Dermis microvascular lymphatic vessel endothelial cell (primary cell): ENCODE results near the gene HIRA. TPM values are rescaled to one million over a fixed set of nuclear protein-coding genes. Genes with fewer than 3 reads are reported as not detected.

Experiments
- DNase-seq, 2 donors: peaks; one replicate each; pipeline versions ENCODE4 v3.0.0 to v3.0.0-alpha.2; 2010; ENCODE audit warnings: low read depth in 2 of 2
- total RNA-seq: library from RNA; depleted of rRNA; stranded (reverse); fragments of >200 nt; gene quantifications from 2 replicates; pipeline ENCODE4 v1.2.1, GENCODE V29; 2014

Gene HIRA
- total RNA-seq, 1 donor from 2014 or later, result 14.8 TPM

GRCh38 chr22:19357270-19358105 lies 74.0 kb downstream of the HIRA start:
- no peak for DNase-seq

- DNase-seq, result no peak
Observed at GRCh38 chr22:19356708-19357269, 74.7 kb downstream of the HIRA start.

- DNase-seq, result no peak
Observed at GRCh38 chr22:19355413-19356157, 75.9 kb downstream of the HIRA start.

GRCh38 chr22:19354201-19354600 lies 77.3 kb downstream of the HIRA start:
- DNase-seq, result no peak

GRCh38 chr22:19353363-19354131 lies 78.0 kb downstream of the HIRA start:
- no peak for DNase-seq

- DNase-seq, result no peak
Observed at GRCh38 chr22:19352766-19353165, 78.8 kb downstream of the HIRA start.

GRCh38 chr22:19352217-19352616 lies 79.3 kb downstream of the HIRA start:
- DNase-seq, result no peak

GRCh38 chr22:19351604-19352003 lies 79.9 kb downstream of the HIRA start:
- DNase-seq, result no peak

- DNase-seq, result no peak
Observed at GRCh38 chr22:19350947-19351346, 80.6 kb downstream of the HIRA start.

- no peak for DNase-seq
Observed at GRCh38 chr22:19350476-19350859, 81.1 kb downstream of the HIRA start.

- DNase-seq, result no peak
Observed at GRCh38 chr22:19349778-19350475, 81.6 kb downstream of the HIRA start.

GRCh38 chr22:19346677-19347265 lies 84.8 kb downstream of the HIRA start:
- no peak for DNase-seq

GRCh38 chr22:19344420-19344819 lies 87.1 kb downstream of the HIRA start:
- no peak for DNase-seq

GRCh38 chr22:19343470-19343869 lies 88.1 kb downstream of the HIRA start:
- DNase-seq, result no peak

- DNase-seq, result no peak
Observed at GRCh38 chr22:19341500-19341899, 90.0 kb downstream of the HIRA start.

GRCh38 chr22:19337137-19337536 lies 94.4 kb downstream of the HIRA start:
- DNase-seq, result no peak

- no peak for DNase-seq
Observed at GRCh38 chr22:19336133-19337075, 95.1 kb downstream of the HIRA start.

GRCh38 chr22:19331975-19332374 lies 99.6 kb downstream of the HIRA start:
- DNase-seq, result no peak

GRCh38 chr22:19331474-19331873 lies 100.1 kb downstream of the HIRA start:
- DNase-seq, result no peak
